ENCODE results near the gene TRANK1. TPM values are rescaled to one million over a fixed set of nuclear protein-coding genes. Genes with fewer than 3 reads are reported as not detected.

TRANK1 gene
- polyA plus RNA-seq, 1 donor (not counting 4 experiments of a cell fraction or from before 2014, with no cell fraction given): 3.2 TPM

DNA sequence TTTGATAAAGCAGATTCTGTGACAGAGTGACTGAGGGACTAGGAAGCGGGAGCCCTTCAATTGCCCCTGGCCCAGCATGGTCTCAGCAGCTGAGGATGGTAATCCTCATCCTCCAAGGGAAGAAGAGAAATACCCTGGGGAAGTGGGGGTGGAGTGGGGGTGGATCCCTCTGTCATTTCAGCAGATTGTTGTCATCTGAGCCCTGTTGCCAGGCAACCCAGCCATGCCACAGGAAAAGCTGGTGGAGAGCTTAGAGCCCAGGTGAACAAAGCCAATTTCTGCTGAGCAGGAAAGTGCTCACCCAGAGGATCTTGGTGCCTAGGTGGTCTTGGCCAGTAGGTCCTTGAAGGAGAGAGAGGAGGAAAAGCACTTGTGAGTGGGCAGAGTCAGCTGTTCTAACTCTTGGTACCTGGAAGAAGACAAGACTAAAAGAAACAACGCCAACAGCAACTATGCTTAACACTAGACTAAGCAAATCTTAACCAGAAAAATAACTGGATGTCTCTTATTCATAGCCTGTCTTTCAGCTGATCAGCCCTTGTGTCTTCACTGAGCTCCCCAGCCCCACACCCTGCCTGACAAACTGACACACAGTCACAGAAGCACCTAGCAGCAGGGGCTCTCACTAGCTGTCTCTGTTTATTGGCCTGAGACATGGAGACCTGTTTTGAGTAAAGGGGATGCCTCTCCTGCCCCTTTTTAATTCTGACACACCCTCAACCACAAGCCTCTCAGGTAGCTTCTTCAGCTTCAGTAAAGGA, 140.4 kb downstream of the TRANK1 start:
- dilution Hi-C loops (cut with MboI; ENCODE audit: extremely low pct_ligation_motif_present, low sequenced_read_pairs): no loop called here
- no peak overlapping the region for H3K4me3 ChIP-seq (ENCODE audit: control insufficient read depth in 2 of 3, extremely low read depth in 1 of 3, insufficient read depth in 2 of 3, low read depth in 1 of 3, low read length in 3 of 3)
- H4K20me1 ChIP-seq (ENCODE audit: control insufficient read depth, extremely low read depth, insufficient read depth, low read length): no peaks in the 10 kb centered on the region
- no peaks in the 10 kb centered on the region for H3K27me3 ChIP-seq (ENCODE audit: control insufficient read depth, extremely low read depth, insufficient read depth, low read length)
- no peak for DNase-seq (ENCODE audit: low read depth, low spot score)
- no peaks in the 10 kb centered on the region for H3K36me3 ChIP-seq (ENCODE audit: control insufficient read depth in 2 of 2, extremely low read depth in 1 of 2, insufficient read depth in 2 of 2, low read length in 2 of 2)
- H3K4me2 ChIP-seq (ENCODE audit: control insufficient read depth, extremely low read depth, insufficient read depth, low read depth, low read length): no peak overlapping the region
- TF ChIP-seq, protein P1, sequence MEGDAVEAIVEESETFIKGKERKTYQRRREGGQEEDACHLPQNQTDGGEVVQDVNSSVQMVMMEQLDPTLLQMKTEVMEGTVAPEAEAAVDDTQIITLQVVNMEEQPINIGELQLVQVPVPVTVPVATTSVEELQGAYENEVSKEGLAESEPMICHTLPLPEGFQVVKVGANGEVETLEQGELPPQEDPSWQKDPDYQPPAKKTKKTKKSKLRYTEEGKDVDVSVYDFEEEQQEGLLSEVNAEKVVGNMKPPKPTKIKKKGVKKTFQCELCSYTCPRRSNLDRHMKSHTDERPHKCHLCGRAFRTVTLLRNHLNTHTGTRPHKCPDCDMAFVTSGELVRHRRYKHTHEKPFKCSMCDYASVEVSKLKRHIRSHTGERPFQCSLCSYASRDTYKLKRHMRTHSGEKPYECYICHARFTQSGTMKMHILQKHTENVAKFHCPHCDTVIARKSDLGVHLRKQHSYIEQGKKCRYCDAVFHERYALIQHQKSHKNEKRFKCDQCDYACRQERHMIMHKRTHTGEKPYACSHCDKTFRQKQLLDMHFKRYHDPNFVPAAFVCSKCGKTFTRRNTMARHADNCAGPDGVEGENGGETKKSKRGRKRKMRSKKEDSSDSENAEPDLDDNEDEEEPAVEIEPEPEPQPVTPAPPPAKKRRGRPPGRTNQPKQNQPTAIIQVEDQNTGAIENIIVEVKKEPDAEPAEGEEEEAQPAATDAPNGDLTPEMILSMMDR (optimal IDR thresholded peaks at IDR 0.05 in 1 of 3, IDR thresholded peaks at IDR 0.05 in 1 of 3, conservative IDR thresholded peaks at IDR 0.05 in 1 of 3; ENCODE audit: extremely low read depth in 1 of 3, insufficient read depth in 2 of 3, low read length in 3 of 3): no peak
- no peak for TF ChIP-seq EZH2 (IDR thresholded peaks at IDR 0.05; ENCODE audit: low read length)
- H2AFZ ChIP-seq (ENCODE audit: control insufficient read depth, low read length): no peak overlapping the region
- no peak overlapping the region for H3K9ac ChIP-seq (ENCODE audit: control insufficient read depth, extremely low read depth, insufficient read depth, low read length)
- H3K9me3 ChIP-seq (ENCODE audit: control insufficient read depth, low read depth, low read length): no peaks in the 10 kb centered on the region
- H3K4me1 ChIP-seq (ENCODE audit: control insufficient read depth, extremely low read depth, insufficient read depth, low read length): peaks cover 6% of the 10 kb centered on the region
- H3K79me2 ChIP-seq (ENCODE audit: control insufficient read depth, insufficient read depth, low read length): no peaks in the 10 kb centered on the region
- FAIRE-seq: no peak
- H3K9me1 ChIP-seq (ENCODE audit: control insufficient read depth, extremely low read depth, insufficient read depth, low read length): no peaks in the 10 kb centered on the region
- H3K27ac ChIP-seq (ENCODE audit: control insufficient read depth, insufficient read depth, low read length): no peak overlapping the region

DNA sequence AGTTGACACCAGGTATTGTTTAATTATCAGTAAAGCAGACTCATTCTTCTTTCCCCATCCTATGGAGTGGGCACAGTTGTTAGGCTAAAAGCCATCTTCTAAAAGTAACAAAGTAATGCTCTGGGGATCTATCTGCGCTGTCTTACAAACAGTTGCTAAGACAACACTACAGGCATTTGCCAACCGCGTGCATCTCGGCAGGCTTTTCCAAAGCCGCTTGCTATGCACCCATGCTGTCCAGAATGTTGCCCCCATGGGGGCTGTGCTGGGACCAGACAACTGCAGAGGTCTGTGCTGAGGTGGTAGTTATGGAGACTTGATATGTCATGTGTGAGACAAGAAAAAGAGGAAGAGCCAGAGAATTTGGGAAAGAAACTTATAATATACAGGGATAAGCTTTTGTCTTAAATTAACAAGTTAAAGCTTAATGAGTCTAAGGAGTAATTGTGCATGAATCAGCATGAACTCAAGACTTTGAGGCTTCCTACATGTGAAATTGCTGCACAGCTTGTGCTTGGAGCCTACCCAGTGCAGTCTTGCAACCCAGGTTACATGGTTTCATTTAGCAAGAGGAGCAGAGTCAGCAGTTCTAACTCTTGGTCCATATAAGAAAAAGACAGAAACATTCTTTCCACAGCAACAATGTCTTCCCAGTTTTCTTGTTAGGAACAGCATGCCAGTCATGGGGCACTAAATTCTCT, 141.6 kb downstream of the TRANK1 start:
- H3K4me2 ChIP-seq (ENCODE audit: control insufficient read depth, extremely low read depth, insufficient read depth, low read depth, low read length): no peak overlapping the region
- H3K9me3 ChIP-seq (ENCODE audit: control insufficient read depth, low read depth, low read length): no peaks in the 10 kb centered on the region

More for the DNA sequence above, 141.6 kb downstream of the TRANK1 start:
- Histone ChIP-seq H3K36me3 (ENCODE audit: control insufficient read depth in 2 of 2, extremely low read depth in 1 of 2, insufficient read depth in 2 of 2, low read length in 2 of 2) (no peaks in the 10 kb centered on the region), H3K79me2 (ENCODE audit: control insufficient read depth, insufficient read depth, low read length) (no peaks in the 10 kb centered on the region), H3K27me3 (ENCODE audit: control insufficient read depth, extremely low read depth, insufficient read depth, low read length) (no peaks in the 10 kb centered on the region), H4K20me1 (ENCODE audit: control insufficient read depth, extremely low read depth, insufficient read depth, low read length) (no peaks in the 10 kb centered on the region), H2AFZ (ENCODE audit: control insufficient read depth, low read length) (no peak overlapping the region), H3K27ac (ENCODE audit: control insufficient read depth, insufficient read depth, low read length) (no peak overlapping the region), H3K9me1 (ENCODE audit: control insufficient read depth, extremely low read depth, insufficient read depth, low read length) (no peaks in the 10 kb centered on the region), H3K9ac (ENCODE audit: control insufficient read depth, extremely low read depth, insufficient read depth, low read length) (no peak overlapping the region), H3K4me1 (ENCODE audit: control insufficient read depth, extremely low read depth, insufficient read depth, low read length) (peaks cover 6% of the 10 kb centered on the region), H3K4me3 (ENCODE audit: control insufficient read depth in 2 of 3, extremely low read depth in 1 of 3, insufficient read depth in 2 of 3, low read depth in 1 of 3, low read length in 3 of 3) (no peak overlapping the region)
- no peak for DNase-seq (ENCODE audit: low read depth, low spot score)
- FAIRE-seq: no peak
- dilution Hi-C loops (cut with MboI; ENCODE audit: extremely low pct_ligation_motif_present, low sequenced_read_pairs): no loop called here
- TF ChIP-seq, protein P1 (optimal IDR thresholded peaks at IDR 0.05 in 1 of 3, IDR thresholded peaks at IDR 0.05 in 1 of 3, conservative IDR thresholded peaks at IDR 0.05 in 1 of 3; ENCODE audit: extremely low read depth in 1 of 3, insufficient read depth in 2 of 3, low read length in 3 of 3): no peak
- TF ChIP-seq EZH2 (IDR thresholded peaks at IDR 0.05; ENCODE audit: low read length): no peak

All from keratinocyte (primary cell).